Activated B cell treated with CpG ODN at 0.5 μM for 24 hours (primary cell): ENCODE results near the gene MYCN. TPM values are rescaled to one million over a fixed set of nuclear protein-coding genes. Genes with fewer than 3 reads are reported as not detected.

Source experiments
- ATAC-seq: fragments of 200-7000 bp; cut with Tn5 transposase; one replicate; pipeline ENCODE4 v1.10.0; 2021; ENCODE audit warnings: low read depth, mild to moderate bottlenecking, moderate library complexity
- CTCF ChIA-PET: fragments of 350-600 bp; sonication (Branson Sonifier 250); formaldehyde crosslinking; loops from one replicate; lab custom pipeline; 2021; ENCODE audit warnings: antibody characterized with exemption; lab: Charles Lee
- POLR2A ChIA-PET: fragments of 350-600 bp; sonication (Branson Sonifier 250); formaldehyde crosslinking; loops from one replicate; lab custom pipeline; 2021; ENCODE audit warnings: antibody characterized with exemption; lab: Charles Lee
- DNase-seq: peaks from one replicate; pipeline ENCODE4 v3.0.0; 2022
- H3K27ac Mint-ChIP-seq: one replicate; pipeline ENCODE4 v1.8.0; 2020; ENCODE audit warnings: mixed read lengths
- H3K27me3 Mint-ChIP-seq: one replicate; pipeline ENCODE4 v1.8.0; 2021; ENCODE audit warnings: mixed read lengths
- H3K36me3 Mint-ChIP-seq: one replicate; pipeline ENCODE4 v1.8.0; 2021; ENCODE audit warnings: low read depth, mixed read lengths
- H3K4me1 Mint-ChIP-seq: one replicate; pipeline ENCODE4 v1.8.0; 2021; ENCODE audit warnings: mixed read lengths
- H3K4me3 Mint-ChIP-seq: one replicate; pipeline ENCODE4 v1.8.0; 2020; ENCODE audit warnings: mild to moderate bottlenecking, mixed read lengths
- H3K9me3 Mint-ChIP-seq: one replicate; pipeline ENCODE4 v1.8.0; 2020; ENCODE audit warnings: mixed read lengths
- CTCF ChIP-seq: fragments of 200-600 bp; IDR thresholded peaks from one replicate; pipeline ENCODE4 v1.8.0; 2022; ENCODE audit warnings: antibody characterized with exemption, mild to moderate bottlenecking
- intact Hi-C: fragments of 100-400 bp; cut with micrococcal nuclease; formaldehyde crosslinking; loops from one replicate; pipeline ENCODE4 v1.15.1; 2024
- total RNA-seq: library from RNA; stranded (reverse); gene quantifications from 2 replicates; pipeline ENCODE4 v1.2.3, GENCODE V29; 2022

Gene MYCN
- not detected in 2 replicates for total RNA-seq

- POLR2A ChIA-PET: no interaction called here
- Mint-ChIP-seq H3K9me3 (no peaks in the 10 kb centered on the region), H3K27ac (no peak within 1 kb of the TSS), H3K36me3 (no peaks in the 10 kb centered on the region), H3K4me1 (peaks cover 30% of the 10 kb centered on the region), H3K27me3 (peaks cover 59% of the 10 kb centered on the region), H3K4me3 (peak within 1 kb of the TSS; percentile 64)
- CTCF ChIA-PET: interaction anchor here (0.6 to 1.7 kb wide), 7 partner anchors 9 to 830 kb away, joined by 3 to 6 read pairs (median 4); no protein-coding TSS in a partner anchor
- no peak for ATAC-seq
- DNase-seq: no peak
- intact Hi-C loops: loop anchor here (1.0 kb wide), 1 partner anchor 817 kb away; no protein-coding TSS in a partner anchor
- TF ChIP-seq CTCF: no peak
These were observed at the start of gene MYCN for GRCh38 chr2:15939854-15940660. Gene MYCN (plus strand): TSS chr2:15940550. CDS start chr2:15942065, 1,515 bp downstream.

- H3K4me3 Mint-ChIP-seq: no peak overlapping the region
- H3K4me1 Mint-ChIP-seq: no peaks in the 10 kb centered on the region
- no peak overlapping the region for H3K27ac Mint-ChIP-seq
- no peak for ATAC-seq
- ChIA-PET POLR2A (no interaction called here), CTCF (no interaction called here)
- no peaks in the 10 kb centered on the region for H3K36me3 Mint-ChIP-seq
- no peak for DNase-seq
- H3K9me3 Mint-ChIP-seq: no peaks in the 10 kb centered on the region
- H3K27me3 Mint-ChIP-seq: no peaks in the 10 kb centered on the region
- TF ChIP-seq CTCF: no peak
- intact Hi-C loops: no loop called here
These were observed 49.1 kb upstream of the MYCN start for GRCh38 chr2:15890936-15891905.

DNA sequence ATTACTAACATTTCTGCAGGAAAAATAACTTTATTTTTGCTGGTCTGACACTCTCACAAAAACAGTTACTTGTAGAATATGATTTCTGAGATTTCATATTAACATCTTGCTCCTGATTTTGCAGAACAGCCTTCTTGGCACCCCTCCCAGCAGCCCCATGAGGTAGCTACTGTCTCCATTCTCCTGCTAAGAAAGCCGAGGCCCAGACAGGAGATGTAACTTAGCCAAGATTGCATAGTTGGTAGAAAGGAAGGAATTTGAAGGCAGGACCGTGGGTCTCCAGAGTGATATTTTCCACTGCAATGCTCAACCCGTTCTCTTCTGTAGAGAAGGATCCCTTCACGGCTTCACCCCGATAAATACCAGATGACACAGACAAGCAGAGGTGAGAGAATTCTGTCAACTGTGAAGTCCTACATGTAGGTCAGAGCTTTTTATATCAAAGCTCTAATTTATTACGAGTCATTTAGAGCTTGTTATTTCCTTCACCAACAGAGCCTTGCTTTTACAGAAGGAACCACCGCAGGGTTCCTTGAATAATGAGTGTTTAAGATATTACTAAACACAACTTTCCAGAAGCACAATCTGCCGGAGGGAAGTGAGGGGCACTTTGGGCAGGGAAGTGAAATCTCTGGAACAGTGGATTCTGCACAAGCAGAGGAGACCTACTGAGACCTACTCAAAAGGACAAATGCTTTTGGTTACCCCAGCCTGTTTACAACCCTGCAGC is 48.0 kb upstream of the MYCN start:
- Mint-ChIP-seq H3K9me3 (peaks cover 6% of the 10 kb centered on the region), H3K27me3 (no peaks in the 10 kb centered on the region), H3K4me1 (no peaks in the 10 kb centered on the region), H3K4me3 (no peak overlapping the region), H3K27ac (no peak overlapping the region), H3K36me3 (no peaks in the 10 kb centered on the region)
- ChIA-PET POLR2A (no interaction called here), CTCF (no interaction called here)
- ATAC-seq: no peak
- DNase-seq: no peak
- no peak for TF ChIP-seq CTCF
- intact Hi-C loops: no loop called here

GRCh38 chr2:15893085-15893484 is 47.3 kb upstream of the MYCN start:
- Mint-ChIP-seq H3K27ac (no peak overlapping the region), H3K27me3 (no peaks in the 10 kb centered on the region), H3K4me3 (no peak overlapping the region), H3K36me3 (no peaks in the 10 kb centered on the region), H3K9me3 (peaks cover 9% of the 10 kb centered on the region), H3K4me1 (no peaks in the 10 kb centered on the region)
- CTCF ChIA-PET: no interaction called here
- POLR2A ChIA-PET: no interaction called here
- DNase-seq: no peak
- no peak for TF ChIP-seq CTCF
- intact Hi-C loops: no loop called here
- no peak for ATAC-seq
